ENCODE results near the gene UQCRHL.

The UQCRHL gene

GRCh38 chr1:15758953-15759661, 48.3 kb downstream of the UQCRHL start:
- DNase-seq (ENCODE audit: extremely low read depth in 1 of 2, low read depth in 1 of 2): no peak

- no peak for DNase-seq (ENCODE audit: extremely low read depth in 1 of 2, low read depth in 1 of 2)
Measured at GRCh38 chr1:15758343-15758931, 49.0 kb downstream of the UQCRHL start, which contains the start of gene FBLIM1. FBLIM1 (plus strand) TSS chr1:15758795; CDS start chr1:15764984, 6,189 bp downstream.

- DNase-seq (ENCODE audit: extremely low read depth in 1 of 2, low read depth in 1 of 2): no peak
Measured at GRCh38 chr1:15757575-15758342, 49.7 kb downstream of the UQCRHL start.
